ENCODE measurements around the gene DCTN2. TPM values are rescaled to one million over a fixed set of nuclear protein-coding genes. Genes with fewer than 3 reads are reported as not detected.

DCTN2 gene
- polyA plus RNA-seq, 1 donor (not counting 4 experiments of a cell fraction or from before 2014, with no cell fraction given): 132 TPM

DNA sequence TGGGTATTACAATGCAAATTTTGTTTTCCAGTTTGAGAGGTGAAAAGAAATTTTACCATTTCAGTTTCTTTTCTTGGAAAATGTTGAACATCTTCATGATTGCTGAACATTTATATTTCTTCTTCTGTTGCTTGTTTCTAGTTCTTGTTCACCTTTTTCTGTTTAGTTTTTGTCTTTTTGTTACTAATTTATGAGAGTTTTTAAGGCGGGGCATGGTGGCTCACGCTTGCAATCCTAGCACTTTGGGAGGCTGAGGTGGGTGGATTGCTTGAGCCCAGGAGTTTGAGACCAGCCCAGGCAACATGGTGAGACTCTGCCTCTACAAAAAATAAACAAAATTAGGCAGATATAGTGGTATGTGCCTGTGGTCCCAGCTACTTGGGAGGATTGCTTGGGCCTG, 13.5 kb upstream of the DCTN2 start:
- H4K20me1 ChIP-seq (ENCODE audit: control insufficient read depth, extremely low read depth, insufficient read depth, low read length): no peaks in the 10 kb centered on the region
- FAIRE-seq (no peak), DNase-seq (ENCODE audit: low read depth, low spot score) (no peak)
- H3K36me3 ChIP-seq (ENCODE audit: control insufficient read depth in 2 of 2, extremely low read depth in 1 of 2, insufficient read depth in 2 of 2, low read length in 2 of 2): no peaks in the 10 kb centered on the region
- H3K4me2 ChIP-seq (ENCODE audit: control insufficient read depth, extremely low read depth, insufficient read depth, low read depth, low read length): no peak overlapping the region
- no peaks in the 10 kb centered on the region for H3K9me3 ChIP-seq (ENCODE audit: control insufficient read depth, low read depth, low read length)
- TF ChIP-seq, protein P1, sequence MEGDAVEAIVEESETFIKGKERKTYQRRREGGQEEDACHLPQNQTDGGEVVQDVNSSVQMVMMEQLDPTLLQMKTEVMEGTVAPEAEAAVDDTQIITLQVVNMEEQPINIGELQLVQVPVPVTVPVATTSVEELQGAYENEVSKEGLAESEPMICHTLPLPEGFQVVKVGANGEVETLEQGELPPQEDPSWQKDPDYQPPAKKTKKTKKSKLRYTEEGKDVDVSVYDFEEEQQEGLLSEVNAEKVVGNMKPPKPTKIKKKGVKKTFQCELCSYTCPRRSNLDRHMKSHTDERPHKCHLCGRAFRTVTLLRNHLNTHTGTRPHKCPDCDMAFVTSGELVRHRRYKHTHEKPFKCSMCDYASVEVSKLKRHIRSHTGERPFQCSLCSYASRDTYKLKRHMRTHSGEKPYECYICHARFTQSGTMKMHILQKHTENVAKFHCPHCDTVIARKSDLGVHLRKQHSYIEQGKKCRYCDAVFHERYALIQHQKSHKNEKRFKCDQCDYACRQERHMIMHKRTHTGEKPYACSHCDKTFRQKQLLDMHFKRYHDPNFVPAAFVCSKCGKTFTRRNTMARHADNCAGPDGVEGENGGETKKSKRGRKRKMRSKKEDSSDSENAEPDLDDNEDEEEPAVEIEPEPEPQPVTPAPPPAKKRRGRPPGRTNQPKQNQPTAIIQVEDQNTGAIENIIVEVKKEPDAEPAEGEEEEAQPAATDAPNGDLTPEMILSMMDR (optimal IDR thresholded peaks at IDR 0.05 in 1 of 3, IDR thresholded peaks at IDR 0.05 in 1 of 3, conservative IDR thresholded peaks at IDR 0.05 in 1 of 3; ENCODE audit: extremely low read depth in 1 of 3, insufficient read depth in 2 of 3, low read length in 3 of 3): no peak
- no peak for TF ChIP-seq EZH2 (IDR thresholded peaks at IDR 0.05; ENCODE audit: low read length)
- H3K9ac ChIP-seq (ENCODE audit: control insufficient read depth, extremely low read depth, insufficient read depth, low read length): no peak overlapping the region
- H3K79me2 ChIP-seq (ENCODE audit: control insufficient read depth, insufficient read depth, low read length): no peaks in the 10 kb centered on the region
- H3K27ac ChIP-seq (ENCODE audit: control insufficient read depth, insufficient read depth, low read length): no peak overlapping the region
- dilution Hi-C loops (cut with MboI; ENCODE audit: extremely low pct_ligation_motif_present, low sequenced_read_pairs): no loop called here
- H3K9me1 ChIP-seq (ENCODE audit: control insufficient read depth, extremely low read depth, insufficient read depth, low read length): no peaks in the 10 kb centered on the region
- H3K4me3 ChIP-seq (ENCODE audit: control insufficient read depth in 2 of 3, extremely low read depth in 1 of 3, insufficient read depth in 2 of 3, low read depth in 1 of 3, low read length in 3 of 3): no peak overlapping the region
- no peak overlapping the region for H2AFZ ChIP-seq (ENCODE audit: control insufficient read depth, low read length)
- no peaks in the 10 kb centered on the region for H3K27me3 ChIP-seq (ENCODE audit: control insufficient read depth, extremely low read depth, insufficient read depth, low read length)
- no peaks in the 10 kb centered on the region for H3K4me1 ChIP-seq (ENCODE audit: control insufficient read depth, extremely low read depth, insufficient read depth, low read length)

DNA sequence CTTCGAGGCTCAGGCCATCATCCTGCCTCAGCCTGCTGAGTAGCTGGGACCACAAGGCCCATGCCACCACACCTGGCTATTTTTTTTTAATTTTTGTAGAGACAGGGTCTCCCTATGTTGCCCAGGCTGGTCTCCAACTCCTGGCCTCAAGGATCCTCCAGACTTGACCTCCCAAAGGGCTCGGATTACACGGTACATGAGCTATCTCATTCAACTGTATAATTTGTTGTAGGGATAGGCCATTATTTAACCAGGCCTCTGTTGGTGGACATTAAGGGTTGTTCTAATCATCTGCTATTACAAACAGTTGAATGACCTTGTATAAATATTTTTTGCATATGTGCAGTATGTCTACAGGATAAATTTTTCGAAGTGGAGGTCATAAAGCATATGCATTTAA, 11.9 kb upstream of the DCTN2 start:
- Histone ChIP-seq H3K9ac (ENCODE audit: control insufficient read depth, extremely low read depth, insufficient read depth, low read length) (no peak overlapping the region), H3K4me3 (ENCODE audit: control insufficient read depth in 2 of 3, extremely low read depth in 1 of 3, insufficient read depth in 2 of 3, low read depth in 1 of 3, low read length in 3 of 3) (no peak overlapping the region), H2AFZ (ENCODE audit: control insufficient read depth, low read length) (no peak overlapping the region), H3K9me1 (ENCODE audit: control insufficient read depth, extremely low read depth, insufficient read depth, low read length) (no peaks in the 10 kb centered on the region), H4K20me1 (ENCODE audit: control insufficient read depth, extremely low read depth, insufficient read depth, low read length) (no peaks in the 10 kb centered on the region), H3K4me1 (ENCODE audit: control insufficient read depth, extremely low read depth, insufficient read depth, low read length) (no peaks in the 10 kb centered on the region), H3K4me2 (ENCODE audit: control insufficient read depth, extremely low read depth, insufficient read depth, low read depth, low read length) (no peak overlapping the region), H3K36me3 (ENCODE audit: control insufficient read depth in 2 of 2, extremely low read depth in 1 of 2, insufficient read depth in 2 of 2, low read length in 2 of 2) (no peaks in the 10 kb centered on the region), H3K79me2 (ENCODE audit: control insufficient read depth, insufficient read depth, low read length) (no peaks in the 10 kb centered on the region), H3K9me3 (ENCODE audit: control insufficient read depth, low read depth, low read length) (no peaks in the 10 kb centered on the region), H3K27me3 (ENCODE audit: control insufficient read depth, extremely low read depth, insufficient read depth, low read length) (no peaks in the 10 kb centered on the region), H3K27ac (ENCODE audit: control insufficient read depth, insufficient read depth, low read length) (no peak overlapping the region)
- no peak for DNase-seq (ENCODE audit: low read depth, low spot score)
- TF ChIP-seq, protein P1 (optimal IDR thresholded peaks at IDR 0.05 in 1 of 3, IDR thresholded peaks at IDR 0.05 in 1 of 3, conservative IDR thresholded peaks at IDR 0.05 in 1 of 3; ENCODE audit: extremely low read depth in 1 of 3, insufficient read depth in 2 of 3, low read length in 3 of 3): no peak
- no peak for TF ChIP-seq EZH2 (IDR thresholded peaks at IDR 0.05; ENCODE audit: low read length)
- FAIRE-seq: no peak
- dilution Hi-C loops (cut with MboI; ENCODE audit: extremely low pct_ligation_motif_present, low sequenced_read_pairs): no loop called here
